SK-N-MC (cell line): ENCODE results near the gene AMIGO1.

Experiments used
- DNase-seq: peaks from one replicate; pipeline ENCODE4 v3.0.0-alpha.2; 2011; ENCODE audit warnings: low read depth, low spot score
- H3K27ac ChIP-seq: fragments of 200-600 bp; sonication (generic); 2 replicates; pipeline ENCODE4 v1.5.1; 2016; ENCODE audit warnings: mixed run types
- H3K36me3 ChIP-seq: fragments of 200-600 bp; sonication (generic); 2 replicates; pipeline ENCODE4 v1.6.1; 2017; ENCODE audit warnings: antibody characterized with exemption, low read length, mixed read lengths; ENCODE audit not compliant: insufficient read depth
- H3K4me3 ChIP-seq: fragments of 200-600 bp; sonication (generic); 2 replicates; pipeline ENCODE4 v1.5.1; 2016
- H3K9ac ChIP-seq: fragments of 200-600 bp; sonication (generic); 2 replicates; pipeline ENCODE4 v1.8.0; 2017; ENCODE audit warnings: mixed run types, mixed read lengths; ENCODE audit not compliant: insufficient read length
- H3K9me3 ChIP-seq: fragments of 200-600 bp; sonication (generic); 2 replicates; pipeline ENCODE4 v1.6.1; 2017; ENCODE audit warnings: low read depth, mild to moderate bottlenecking, antibody characterized with exemption, low read length, moderate library complexity, mixed read lengths
- EZH2 ChIP-seq: fragments of 200-600 bp; sonication (generic); IDR thresholded peaks from one replicate; pipeline ENCODE4 v1.6.1; 2017; ENCODE audit warnings: antibody characterized with exemption
- FOXP2 ChIP-seq: optimal IDR thresholded peaks from 2 replicates; pipeline ENCODE3; 2011; ENCODE audit warnings: mild to moderate bottlenecking, moderate library complexity; ENCODE audit not compliant: insufficient read depth; ENCODE audit errors: extremely low read length, control extremely low read depth
- POLR2AphosphoS5 ChIP-seq: IDR thresholded peaks from 2 replicates; pipeline ENCODE4 v1.6.1; 2012; ENCODE audit warnings: mild to moderate bottlenecking, low read depth, low read length, borderline replicate concordance

Gene AMIGO1

DNA sequence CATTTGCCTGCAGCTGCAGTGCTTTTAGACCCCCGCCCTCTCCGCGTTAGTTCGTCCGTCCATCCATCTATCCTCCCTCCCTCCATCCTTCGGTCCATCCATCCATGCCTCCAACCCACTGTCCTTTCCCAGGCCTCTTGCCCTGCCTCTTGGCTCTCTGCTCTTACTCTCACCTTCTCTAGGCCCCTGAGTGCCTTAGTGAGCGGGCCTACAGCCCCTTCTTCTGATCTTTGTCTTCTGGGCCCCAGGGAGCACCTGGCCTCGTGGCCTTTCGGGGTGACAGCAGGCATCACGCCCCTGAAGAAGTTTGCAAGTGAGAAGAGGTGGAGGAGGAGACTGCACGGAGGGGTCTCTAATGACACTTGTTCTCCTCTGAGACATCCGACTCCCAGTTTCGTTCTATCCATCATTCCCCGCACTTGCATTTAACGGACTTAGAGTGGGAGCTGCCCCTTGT, 25.0 kb downstream of the AMIGO1 start:
- Histone ChIP-seq H3K27ac (peak overlapping the region; percentile 93; the same call in 1 of the 2 replicates), H3K9me3 (no peaks in the 10 kb centered on the region), H3K9ac (peak overlapping the region; percentile 96), H3K36me3 (peaks cover 6% of the 10 kb centered on the region; the same call in 1 of the 2 replicates), H3K4me3 (peak overlapping the region; percentile 98)
- DNase-seq, result no peak
- TF ChIP-seq FOXP2 (no peak), EZH2 (no peak), POLR2AphosphoS5 (no peak)

DNA sequence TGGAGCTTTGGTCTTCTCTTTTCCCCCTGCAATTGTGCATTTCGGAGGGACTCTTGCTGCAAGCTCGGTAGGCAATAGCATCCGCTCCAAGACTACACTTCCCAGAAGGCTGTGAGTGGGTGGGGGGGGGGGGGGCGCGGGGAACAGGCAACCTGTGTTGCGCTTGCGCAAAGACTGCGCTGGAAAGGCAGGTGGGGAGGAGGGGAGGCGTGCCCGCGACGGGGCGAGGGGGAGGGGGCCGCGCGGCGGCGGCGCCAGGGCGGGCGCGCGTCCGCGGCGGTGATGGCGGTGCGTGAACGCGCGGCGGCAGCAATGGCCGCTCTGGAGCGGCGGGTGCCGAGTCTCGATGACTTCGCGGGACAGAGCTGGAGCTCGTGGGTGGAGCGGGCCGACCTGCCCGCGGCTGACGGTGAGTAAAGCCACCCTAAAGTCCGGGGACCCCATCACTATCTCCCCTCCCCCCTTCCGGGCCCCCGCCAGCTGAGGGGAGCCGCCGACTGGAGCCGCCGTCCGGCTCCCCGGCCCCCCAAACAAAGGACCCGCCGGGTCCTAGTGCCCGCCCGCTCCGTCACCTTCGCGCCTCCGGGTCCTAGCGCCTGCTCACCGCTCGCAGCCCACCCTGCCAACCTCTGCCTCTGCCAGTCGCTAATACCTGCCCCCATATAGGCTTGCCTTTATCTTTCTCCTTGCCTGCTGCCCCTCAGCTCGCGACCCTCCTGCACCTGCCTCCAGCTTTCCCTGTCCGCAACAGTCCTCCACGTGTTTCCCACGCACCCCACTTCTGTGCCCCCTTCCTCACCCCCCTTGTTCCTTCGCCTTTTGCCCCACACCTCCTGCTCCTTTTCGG, 25.6 kb downstream of the AMIGO1 start, which contains the start of gene ATXN7L2:
Gene ATXN7L2, plus strand, starts transcription at position 234 of the 847 bp plus-strand sequence. Its CDS starts 49 bp downstream, at position 283.
- DNase-seq, result peak; percentile 67
- peaks cover 6% of the 10 kb centered on the region; the same call in 1 of the 2 replicates for H3K36me3 ChIP-seq
- peak within 1 kb of the TSS; percentile 98 for H3K4me3 ChIP-seq
- peak within 1 kb of the TSS; percentile 96 for H3K9ac ChIP-seq
- peak within 1 kb of the TSS; percentile 93 for H3K27ac ChIP-seq
- TF ChIP-seq FOXP2 (peak; percentile 41), POLR2AphosphoS5 (peak; percentile 60), EZH2 (no peak)
- H3K9me3 ChIP-seq, result no peaks in the 10 kb centered on the region

DNA sequence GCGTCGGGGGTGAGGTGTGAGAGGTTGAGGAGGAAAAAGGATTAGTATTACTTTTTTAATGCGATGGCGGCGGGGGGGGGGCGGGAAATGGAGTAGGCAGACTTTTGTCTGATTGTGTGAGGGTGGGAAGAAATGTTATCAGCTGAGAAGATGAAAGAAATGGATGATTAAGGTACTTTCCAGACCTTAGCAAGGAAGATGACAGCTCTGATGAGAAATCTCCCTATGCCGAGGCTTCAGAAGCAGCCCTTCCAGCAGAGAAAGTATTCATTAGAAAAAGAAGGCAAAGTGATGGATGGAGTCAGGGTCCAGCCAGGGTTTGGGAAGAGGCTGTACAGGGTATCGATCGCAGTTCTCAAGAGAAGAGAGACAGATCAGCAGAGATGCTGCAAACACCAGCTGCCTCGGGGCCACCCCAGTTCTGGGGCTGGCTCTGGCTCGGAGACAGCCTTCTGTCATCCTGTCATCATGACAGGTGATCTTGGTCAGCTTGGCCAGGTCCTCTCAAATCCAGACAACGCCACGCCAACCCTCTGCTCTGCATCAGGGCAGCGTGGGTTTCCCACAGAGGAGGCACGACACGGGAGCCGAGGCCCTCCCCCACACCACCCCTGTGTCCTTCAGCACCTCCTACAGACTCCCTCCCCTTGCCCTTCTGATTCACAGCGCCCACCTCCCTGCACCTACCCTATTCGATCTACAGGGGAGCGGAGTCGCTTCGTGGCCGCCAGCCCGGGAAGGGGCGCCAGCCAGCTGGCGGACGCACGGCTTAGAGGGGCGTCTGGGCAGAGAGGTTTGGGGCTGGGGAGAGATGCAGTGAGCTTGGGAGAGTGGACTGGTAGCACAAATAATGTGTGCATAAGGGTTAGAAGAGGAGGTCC, 26.5 kb downstream of the AMIGO1 start:
- peaks cover 5% of the 10 kb centered on the region; the same call in 1 of the 2 replicates for H3K36me3 ChIP-seq
- no peak for TF ChIP-seq POLR2AphosphoS5
- no peak for TF ChIP-seq FOXP2
- TF ChIP-seq EZH2, result no peak
- DNase-seq, result no peak
- H3K4me3 ChIP-seq, result peak overlapping the region; percentile 75
- H3K9me3 ChIP-seq, result no peaks in the 10 kb centered on the region
- H3K9ac ChIP-seq, result peak overlapping the region; percentile 16
- no peak overlapping the region for H3K27ac ChIP-seq

DNA sequence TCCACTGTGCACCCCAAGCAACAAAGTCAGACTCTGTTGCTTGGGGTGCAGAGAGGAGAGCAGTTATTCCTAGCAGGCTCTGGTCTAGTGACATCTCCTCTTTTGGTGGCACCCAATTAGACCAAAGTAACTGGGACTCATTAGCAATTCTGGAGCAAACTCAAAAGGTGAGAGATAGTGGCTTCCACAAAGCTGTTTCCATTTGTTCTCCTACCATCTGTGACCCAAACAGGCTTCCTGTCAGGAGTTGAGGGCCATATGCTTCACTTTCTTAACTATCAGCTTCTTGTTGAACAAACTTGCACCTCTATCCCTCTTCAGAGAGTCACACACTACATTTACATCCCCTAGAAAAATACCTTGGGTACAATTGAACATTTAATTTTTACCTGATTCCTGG, 27.3 kb downstream of the AMIGO1 start:
- no peak for TF ChIP-seq FOXP2
- no peak for TF ChIP-seq POLR2AphosphoS5
- no peak for TF ChIP-seq EZH2
- no peak overlapping the region for H3K4me3 ChIP-seq
- no peak overlapping the region for H3K9ac ChIP-seq
- H3K27ac ChIP-seq, result no peak overlapping the region
- no peaks in the 10 kb centered on the region for H3K9me3 ChIP-seq
- no peaks in the 10 kb centered on the region for H3K36me3 ChIP-seq
- no peak for DNase-seq

DNA sequence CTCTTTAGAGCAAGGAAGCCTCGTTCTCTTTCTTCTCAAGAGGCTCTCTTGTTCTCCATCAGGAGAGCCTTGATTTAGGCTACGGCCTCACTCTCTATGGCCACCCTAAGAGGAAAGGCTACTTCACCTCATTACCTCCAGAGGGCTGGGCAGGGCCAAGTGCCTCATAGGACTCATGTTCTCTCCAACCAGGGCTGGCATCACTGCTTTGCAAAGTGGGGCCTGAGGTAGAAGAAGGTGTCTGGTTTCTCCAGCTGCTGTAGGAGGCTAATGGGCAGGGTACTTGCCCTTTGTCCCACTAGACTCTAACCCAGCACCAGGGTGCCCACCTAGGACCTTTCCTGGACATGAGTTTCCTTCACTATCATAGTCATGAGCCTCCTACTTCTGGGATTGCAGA, 27.9 kb downstream of the AMIGO1 start:
- no peaks in the 10 kb centered on the region for H3K36me3 ChIP-seq
- no peak for TF ChIP-seq EZH2
- TF ChIP-seq POLR2AphosphoS5, result no peak
- TF ChIP-seq FOXP2, result no peak
- no peaks in the 10 kb centered on the region for H3K9me3 ChIP-seq
- no peak overlapping the region for H3K4me3 ChIP-seq
- H3K27ac ChIP-seq, result no peak overlapping the region
- H3K9ac ChIP-seq, result no peak overlapping the region
- DNase-seq, result no peak

DNA sequence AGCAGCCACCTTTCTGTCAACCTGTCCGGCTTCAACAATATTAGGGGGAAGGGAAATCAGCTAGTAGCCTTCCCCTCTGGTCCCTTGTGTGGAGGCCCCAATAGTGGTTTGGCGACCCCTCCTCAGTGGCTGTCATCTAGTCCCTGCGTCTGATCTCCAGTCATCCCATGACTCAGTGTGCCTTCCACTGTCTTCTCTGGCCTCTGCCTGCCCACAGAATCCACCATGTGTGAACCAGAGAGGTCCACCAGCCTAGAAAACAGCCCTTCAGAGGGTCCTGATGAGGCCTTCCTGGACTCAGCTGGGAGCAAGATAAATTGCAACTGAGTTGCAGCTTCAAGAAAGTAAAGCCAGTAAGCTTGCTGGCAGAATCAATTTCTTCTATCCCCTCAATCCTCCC, 29.6 kb downstream of the AMIGO1 start:
- no peak overlapping the region for H3K9ac ChIP-seq
- H3K36me3 ChIP-seq, result no peaks in the 10 kb centered on the region
- H3K4me3 ChIP-seq, result no peak overlapping the region
- DNase-seq, result no peak
- H3K27ac ChIP-seq, result no peak overlapping the region
- TF ChIP-seq POLR2AphosphoS5, result no peak
- TF ChIP-seq FOXP2, result no peak
- TF ChIP-seq EZH2, result no peak
- no peaks in the 10 kb centered on the region for H3K9me3 ChIP-seq

DNA sequence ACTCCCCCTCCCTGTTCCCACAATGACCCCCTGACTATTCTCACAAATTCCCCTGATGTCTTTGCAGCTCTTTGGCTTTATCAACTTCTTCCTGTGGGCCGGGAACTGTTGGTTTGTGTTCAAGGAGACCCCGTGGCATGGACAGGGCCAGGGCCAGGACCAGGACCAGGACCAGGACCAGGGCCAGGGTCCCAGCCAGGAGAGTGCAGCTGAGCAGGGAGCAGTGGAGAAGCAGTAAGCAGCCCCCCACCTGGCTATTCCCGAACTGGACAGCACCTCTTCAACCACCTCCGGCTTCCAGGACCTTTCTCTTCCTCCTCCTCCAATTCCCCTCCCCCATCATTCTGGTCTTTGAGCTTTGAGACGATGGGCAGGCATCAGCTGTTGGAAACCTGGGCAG, 30.2 kb downstream of the AMIGO1 start:
- Histone ChIP-seq H3K27ac (no peak overlapping the region), H3K36me3 (no peaks in the 10 kb centered on the region), H3K9me3 (no peaks in the 10 kb centered on the region), H3K4me3 (no peak overlapping the region), H3K9ac (no peak overlapping the region)
- TF ChIP-seq EZH2 (no peak), POLR2AphosphoS5 (no peak), FOXP2 (no peak)
- no peak for DNase-seq

DNA sequence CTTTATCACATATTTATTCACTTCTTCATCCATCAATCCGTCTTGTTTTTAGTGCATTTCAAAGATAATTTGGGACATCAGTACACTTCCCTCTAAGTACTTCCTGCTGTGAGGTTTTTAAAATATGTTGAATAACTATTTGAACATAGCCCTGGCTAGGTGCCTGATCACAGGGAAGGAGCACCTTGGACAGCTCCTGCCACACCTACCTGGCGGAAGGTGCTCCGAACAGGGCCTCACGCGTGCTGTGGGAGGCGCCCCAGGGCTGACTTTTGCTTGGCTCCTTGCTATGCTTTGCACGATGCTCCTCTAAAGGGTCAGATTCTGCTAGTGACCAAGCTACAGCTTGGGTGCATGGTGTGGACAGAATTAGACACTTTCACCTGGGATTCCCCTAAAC, 30.7 kb downstream of the AMIGO1 start:
- H3K9ac ChIP-seq, result no peak overlapping the region
- H3K27ac ChIP-seq, result no peak overlapping the region
- TF ChIP-seq FOXP2 (no peak), EZH2 (no peak), POLR2AphosphoS5 (no peak)
- no peak for DNase-seq
- no peak overlapping the region for H3K4me3 ChIP-seq
- no peaks in the 10 kb centered on the region for H3K36me3 ChIP-seq
- H3K9me3 ChIP-seq, result no peaks in the 10 kb centered on the region
